Measurements from ENCODE around the gene MATCAP1.

DNA sequence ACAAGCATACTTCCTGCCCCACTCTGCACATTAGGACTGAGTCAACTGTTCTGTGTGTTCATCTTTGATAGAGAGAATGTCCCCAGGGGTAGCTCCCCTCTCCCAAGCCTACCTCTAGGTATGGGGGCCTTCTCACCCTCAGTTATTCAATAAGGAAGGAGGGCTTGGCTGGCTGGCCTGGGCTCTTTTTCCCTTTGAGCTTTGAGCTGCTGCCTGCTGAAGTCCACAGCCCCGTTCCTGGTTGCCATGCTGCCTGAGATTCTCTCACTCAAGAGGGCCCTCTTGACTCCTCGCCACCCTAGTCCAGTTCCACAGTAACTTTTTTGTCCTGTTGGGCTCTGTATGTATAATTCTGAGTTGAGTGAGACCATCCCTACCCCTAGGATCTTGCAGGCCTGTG is 38.0 kb downstream of the MATCAP1 start:
- TF ChIP-seq, protein P1, sequence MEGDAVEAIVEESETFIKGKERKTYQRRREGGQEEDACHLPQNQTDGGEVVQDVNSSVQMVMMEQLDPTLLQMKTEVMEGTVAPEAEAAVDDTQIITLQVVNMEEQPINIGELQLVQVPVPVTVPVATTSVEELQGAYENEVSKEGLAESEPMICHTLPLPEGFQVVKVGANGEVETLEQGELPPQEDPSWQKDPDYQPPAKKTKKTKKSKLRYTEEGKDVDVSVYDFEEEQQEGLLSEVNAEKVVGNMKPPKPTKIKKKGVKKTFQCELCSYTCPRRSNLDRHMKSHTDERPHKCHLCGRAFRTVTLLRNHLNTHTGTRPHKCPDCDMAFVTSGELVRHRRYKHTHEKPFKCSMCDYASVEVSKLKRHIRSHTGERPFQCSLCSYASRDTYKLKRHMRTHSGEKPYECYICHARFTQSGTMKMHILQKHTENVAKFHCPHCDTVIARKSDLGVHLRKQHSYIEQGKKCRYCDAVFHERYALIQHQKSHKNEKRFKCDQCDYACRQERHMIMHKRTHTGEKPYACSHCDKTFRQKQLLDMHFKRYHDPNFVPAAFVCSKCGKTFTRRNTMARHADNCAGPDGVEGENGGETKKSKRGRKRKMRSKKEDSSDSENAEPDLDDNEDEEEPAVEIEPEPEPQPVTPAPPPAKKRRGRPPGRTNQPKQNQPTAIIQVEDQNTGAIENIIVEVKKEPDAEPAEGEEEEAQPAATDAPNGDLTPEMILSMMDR (IDR thresholded peaks at IDR 0.05): no peak
- no peak for TF ChIP-seq JUND (IDR thresholded peaks at IDR 0.05)
- TF ChIP-seq YY1 (IDR thresholded peaks at IDR 0.05; ENCODE audit: low read depth): no peak
- no peak for TF ChIP-seq TAF1 (IDR thresholded peaks at IDR 0.05; ENCODE audit: borderline replicate concordance, low read depth, low read length)
- TF ChIP-seq EZH2phosphoT487 (IDR thresholded peaks at IDR 0.05; ENCODE audit: borderline replicate concordance, low read depth): no peak

All from SK-N-SH (cell line).